Stimulated activated CD4-positive, alpha-beta T cell treated with anti-CD3 and anti-CD28 coated beads, Interleukin-1b, Interleukin-23, amount 100 ng/mL, for 24 hours (primary cell): Measurements from ENCODE around the gene OXCT1.

Experiments
- DNase-seq, 4 experiments: peaks; one replicate each; pipeline ENCODE4 v3.0.0-alpha.2; 2020; ENCODE audit warnings: low read depth in 4 of 4, low spot score in 1 of 4

OXCT1 gene

DNA sequence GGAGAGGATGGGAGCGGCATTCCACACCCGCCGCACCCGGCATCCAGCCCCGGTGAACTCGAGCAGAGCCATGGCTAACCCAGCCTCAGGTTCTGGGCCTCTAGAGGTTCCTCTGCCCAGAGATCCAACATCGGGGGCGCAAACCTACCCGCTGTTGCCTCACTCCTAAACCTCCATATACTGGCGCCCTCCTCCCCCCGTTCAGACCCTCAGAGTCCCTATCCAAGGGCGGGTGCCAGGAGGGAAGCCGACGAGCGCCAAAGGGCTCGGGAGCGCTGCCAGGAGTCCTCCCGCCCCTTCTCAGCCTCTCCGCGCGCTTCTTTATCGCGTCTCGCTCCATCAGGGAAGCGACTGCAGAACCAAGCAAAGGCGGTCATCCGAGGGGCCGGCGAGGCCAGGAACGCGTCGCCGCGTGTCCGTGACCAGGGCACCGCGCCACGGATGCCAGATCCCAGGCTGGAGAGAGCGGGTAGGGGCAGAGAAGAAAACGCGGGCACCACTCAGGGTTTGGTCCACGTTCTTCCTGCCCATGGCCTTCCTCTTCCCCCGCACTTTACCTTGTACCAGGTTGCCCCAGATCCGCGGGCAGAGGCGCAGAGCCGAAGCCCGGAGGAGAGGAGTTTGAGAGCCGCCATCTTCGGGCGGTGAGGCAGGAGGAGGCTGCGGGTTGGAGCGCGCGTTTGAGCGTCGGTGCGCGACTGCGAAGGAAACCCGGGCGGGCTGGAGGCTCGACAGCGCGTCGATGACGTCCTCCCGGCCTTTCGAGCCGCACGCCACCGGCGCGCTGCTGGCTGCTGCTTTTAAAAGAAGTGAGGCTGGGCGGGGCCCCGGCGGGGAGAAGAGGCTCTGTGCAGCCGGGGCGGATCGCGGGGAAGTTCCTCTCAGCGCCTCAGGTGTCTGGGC lies at the start of gene OXCT1:
TSS of gene OXCT1 (minus strand) at position 702 of the 903 bp plus-strand sequence. CDS start at position 635, 67 bp downstream.
- DNase-seq: peak; percentile 81 to 90 (median 85)

GRCh38 chr5:41918105-41918504 lies 47.9 kb upstream of the OXCT1 start:
- DNase-seq: no peak

- DNase-seq: no peak
Measured at GRCh38 chr5:41908374-41909079, 38.3 kb upstream of the OXCT1 start.

DNA sequence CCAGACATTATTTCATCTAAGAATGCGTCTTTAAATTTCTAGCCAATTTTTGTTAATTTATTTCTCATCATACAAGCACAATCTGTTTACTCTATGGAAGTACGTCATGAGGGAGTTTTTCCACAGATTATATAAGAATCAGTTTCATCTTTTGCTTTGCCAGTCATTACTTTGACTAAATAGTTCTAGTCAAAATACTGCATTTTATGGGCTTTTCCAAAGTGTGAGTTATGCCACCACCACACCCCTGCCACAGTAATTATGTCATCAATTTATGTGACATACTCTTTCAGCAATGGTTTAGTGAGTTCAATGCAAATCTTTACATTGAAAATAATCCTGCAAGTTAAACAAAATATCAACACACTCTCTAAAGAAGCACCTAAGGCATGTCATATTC lies 35.9 kb upstream of the OXCT1 start:
- no peak for DNase-seq

- peak; percentile 87 to 96 (median 94) for DNase-seq
Measured at GRCh38 chr5:41903892-41904799, 33.9 kb upstream of the OXCT1 start, which contains the start of gene RIMOC1. RIMOC1 (plus strand) TSS chr5:41904344; CDS start chr5:41904368, 24 bp downstream.

DNA sequence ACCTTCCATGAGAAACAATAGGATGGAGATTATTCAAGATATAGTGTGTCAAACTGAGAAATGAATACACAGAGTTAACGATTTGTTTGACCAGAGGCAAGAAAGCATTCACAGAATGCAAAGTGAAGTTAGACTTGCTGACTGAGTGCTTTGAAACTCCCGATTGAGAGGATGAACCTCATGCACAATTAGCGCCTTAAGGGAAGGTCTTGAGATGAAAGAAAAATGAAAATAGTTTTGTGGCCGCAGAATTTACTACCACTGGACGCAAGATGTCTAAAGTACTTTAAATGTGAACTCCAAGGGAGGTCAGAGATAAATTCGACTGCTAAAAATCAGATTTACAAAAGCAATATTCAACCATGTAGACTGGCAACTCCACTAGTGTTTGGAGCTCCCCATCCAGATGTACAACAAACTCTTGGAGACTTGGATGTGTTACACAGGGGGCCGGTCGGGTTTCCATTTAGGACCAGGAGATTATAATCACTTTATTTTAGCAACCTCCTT lies 33.2 kb upstream of the OXCT1 start:
- DNase-seq: no peak

- no peak for DNase-seq
Measured at GRCh38 chr5:41896230-41896629, 26.0 kb upstream of the OXCT1 start.

DNA sequence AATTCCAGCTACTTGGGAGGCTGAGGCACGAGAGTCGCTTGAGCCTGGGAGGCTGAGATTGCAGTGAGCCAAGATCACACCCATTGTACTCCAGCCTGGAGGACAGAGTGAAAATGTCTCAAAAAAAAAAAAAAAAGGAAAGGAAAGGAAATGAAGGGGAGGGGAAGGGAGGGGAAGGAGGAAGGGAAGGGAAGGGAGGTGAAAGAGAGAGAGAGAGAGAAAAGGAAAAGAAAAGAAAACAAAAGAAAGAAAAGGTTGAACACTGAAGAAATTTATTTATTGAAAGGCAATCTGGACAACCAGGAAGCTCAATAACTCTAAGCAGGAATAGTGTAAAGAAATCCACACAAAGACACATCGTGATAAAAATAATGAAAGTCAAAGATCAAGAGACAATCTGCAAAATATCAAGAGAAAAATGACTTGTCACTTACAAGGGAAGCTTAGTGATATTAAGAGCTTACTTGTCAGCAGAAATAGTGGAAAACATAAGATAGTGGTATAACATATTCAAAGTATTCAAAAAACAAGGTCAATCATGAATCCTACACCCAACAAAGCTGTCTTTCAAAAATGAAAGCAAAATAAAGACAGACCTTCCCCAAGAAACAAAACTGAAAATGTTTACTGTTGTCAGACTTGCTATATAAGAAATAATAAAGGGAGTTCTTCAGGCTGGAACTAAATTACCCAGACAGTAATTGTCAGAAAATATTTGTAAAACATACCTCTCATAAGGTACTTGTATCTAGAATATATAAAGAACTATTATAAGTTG lies 23.0 kb upstream of the OXCT1 start:
- DNase-seq: no peak

GRCh38 chr5:41892031-41892430 lies 21.8 kb upstream of the OXCT1 start:
- no peak for DNase-seq

- no peak for DNase-seq
Measured at GRCh38 chr5:41891066-41891707, 21.0 kb upstream of the OXCT1 start.

GRCh38 chr5:41885286-41885685 lies 15.1 kb upstream of the OXCT1 start:
- no peak for DNase-seq

DNA sequence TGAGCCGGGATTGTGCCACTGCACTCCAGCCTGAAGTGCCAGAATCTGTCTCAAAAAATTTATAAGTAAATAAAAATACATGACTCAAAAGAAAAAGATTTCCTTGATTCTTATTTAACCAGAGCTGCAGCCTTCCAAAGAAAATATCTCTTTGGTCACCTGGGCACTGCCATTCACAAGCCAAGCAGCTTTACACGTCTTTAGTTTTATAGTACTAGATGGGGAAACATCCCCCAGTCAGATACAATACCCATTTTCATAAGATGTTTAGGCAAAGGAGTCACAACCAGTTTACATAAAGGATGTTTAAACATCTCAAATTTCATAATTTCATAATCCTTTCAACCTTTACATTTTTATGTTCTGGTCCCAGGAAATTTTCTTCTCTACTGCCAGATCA lies 13.7 kb upstream of the OXCT1 start:
- no peak for DNase-seq

DNA sequence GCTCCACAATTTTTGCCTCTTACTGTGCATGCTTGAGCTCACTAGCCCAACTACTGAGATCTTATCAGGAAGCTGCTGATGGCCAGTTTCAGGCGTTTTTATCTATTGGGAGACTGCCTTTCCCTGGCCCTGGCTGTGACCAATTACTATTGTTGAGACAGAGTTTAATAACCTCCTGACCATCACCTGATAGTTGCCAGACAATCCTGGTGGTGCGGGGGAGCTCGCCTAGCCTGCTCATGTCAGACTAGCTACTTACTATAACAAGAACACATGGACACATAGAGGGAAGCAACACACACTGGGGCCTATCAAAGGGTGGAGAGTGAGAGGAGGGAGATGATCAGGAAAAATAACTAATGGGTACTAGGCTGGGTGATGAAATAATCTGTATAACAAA lies 13.0 kb upstream of the OXCT1 start:
- DNase-seq: no peak

DNA sequence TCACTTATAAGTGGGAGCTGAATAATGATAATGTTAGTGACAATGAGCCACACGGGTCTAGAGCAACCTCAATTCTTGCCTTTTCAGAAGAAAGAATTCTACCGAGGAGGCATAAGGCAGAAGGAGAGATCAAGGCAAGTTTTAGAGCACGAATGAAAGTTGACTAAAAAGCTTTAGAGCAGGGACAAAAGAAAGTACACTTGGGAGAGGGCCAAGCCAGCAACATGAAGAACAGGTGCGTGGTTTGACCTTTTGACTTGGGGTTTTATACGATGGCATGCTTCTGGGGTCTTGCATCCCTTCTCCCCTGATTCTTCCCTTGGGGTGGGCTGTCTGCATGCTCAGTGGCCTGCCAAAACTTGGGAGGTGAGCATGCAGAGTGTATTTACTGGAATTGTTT lies 12.5 kb upstream of the OXCT1 start:
- no peak for DNase-seq

DNA sequence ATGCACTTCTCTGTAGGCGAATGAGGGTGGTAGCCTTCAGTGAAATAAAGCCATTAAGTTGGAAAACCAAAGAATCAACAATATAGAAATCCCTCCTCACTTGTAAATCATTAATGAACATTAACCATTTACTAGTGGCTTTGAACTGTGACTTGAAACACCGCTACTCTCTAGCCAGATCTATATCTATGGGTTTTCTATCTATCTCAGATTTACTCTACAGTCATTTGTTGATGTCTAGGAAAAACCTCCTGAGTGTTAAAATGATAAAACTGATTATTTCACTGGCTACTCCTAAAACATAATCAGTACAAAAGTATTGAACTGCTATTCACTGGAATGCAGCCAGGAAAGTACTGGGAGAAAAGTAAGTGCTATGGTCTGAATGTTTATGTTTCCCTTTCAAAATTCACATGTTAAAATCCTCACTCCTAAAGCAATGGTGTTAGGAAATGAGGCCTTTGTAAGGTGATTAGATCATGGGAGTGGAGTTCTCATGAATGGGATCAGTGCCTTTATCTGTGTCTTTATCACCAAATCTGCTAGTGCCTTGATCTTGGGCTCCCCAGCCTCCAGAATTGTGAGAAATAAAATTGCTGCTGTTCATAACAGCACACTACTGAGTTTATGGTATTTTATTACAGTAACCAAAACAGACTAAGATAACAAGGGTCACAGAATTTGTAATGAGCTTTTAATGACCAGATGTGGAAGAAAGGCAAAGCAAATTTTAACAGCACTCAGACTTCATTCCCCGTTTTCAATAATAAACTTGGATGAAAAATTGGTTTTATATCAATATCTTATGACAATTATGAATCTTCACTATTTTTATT lies 8.6 kb upstream of the OXCT1 start:
- DNase-seq: no peak

DNA sequence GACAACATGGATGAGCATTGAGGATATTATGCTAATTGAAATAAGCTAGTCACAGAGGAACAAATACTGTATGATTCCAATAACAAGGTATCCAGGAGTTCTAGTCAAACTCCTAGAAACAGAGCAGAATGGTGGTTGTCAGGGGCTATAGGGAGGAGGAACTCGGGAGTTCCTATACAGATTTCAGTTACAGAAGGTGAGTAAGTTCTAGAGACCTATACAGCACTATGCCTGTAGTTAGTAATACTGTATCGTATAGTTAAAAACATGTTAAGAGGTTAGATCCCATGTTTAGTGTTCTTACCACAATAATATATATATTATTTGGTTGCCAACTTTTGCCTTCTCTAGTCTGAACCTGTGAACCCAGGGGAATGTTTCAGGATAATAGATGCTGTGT lies 7.9 kb upstream of the OXCT1 start:
- DNase-seq: no peak

- no peak for DNase-seq
Measured at GRCh38 chr5:41877408-41877807, 7.2 kb upstream of the OXCT1 start.

GRCh38 chr5:41876678-41877077 lies 6.5 kb upstream of the OXCT1 start:
- no peak for DNase-seq

DNA sequence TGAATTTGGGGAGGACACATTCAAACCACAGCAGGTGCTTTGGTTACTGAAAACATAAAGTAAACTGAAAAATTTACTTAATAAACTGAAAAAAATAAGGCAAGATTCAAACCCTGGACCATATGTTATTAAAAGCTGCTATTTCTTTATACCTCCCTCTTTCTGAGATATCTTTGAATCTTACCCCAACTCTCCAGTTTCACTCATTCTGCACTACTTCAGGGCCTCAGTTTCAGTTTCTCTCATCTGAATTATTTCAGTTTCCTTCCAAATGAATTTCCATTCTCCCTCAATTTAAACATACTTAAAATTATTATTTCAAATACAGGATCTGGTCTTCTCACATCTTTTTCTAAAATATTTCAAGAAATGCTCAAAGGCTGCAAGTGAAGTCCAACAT lies 4.9 kb upstream of the OXCT1 start:
- DNase-seq: no peak
